CD4-positive, alpha-beta T cell treated with Interleukin-15 for 4 hours (primary cell): ENCODE results near the gene TECTB.

Experiments used
- DNase-seq: peaks from one replicate; pipeline ENCODE4 v3.0.0-alpha.2; 2020; ENCODE audit warnings: low spot score

Gene TECTB

DNA sequence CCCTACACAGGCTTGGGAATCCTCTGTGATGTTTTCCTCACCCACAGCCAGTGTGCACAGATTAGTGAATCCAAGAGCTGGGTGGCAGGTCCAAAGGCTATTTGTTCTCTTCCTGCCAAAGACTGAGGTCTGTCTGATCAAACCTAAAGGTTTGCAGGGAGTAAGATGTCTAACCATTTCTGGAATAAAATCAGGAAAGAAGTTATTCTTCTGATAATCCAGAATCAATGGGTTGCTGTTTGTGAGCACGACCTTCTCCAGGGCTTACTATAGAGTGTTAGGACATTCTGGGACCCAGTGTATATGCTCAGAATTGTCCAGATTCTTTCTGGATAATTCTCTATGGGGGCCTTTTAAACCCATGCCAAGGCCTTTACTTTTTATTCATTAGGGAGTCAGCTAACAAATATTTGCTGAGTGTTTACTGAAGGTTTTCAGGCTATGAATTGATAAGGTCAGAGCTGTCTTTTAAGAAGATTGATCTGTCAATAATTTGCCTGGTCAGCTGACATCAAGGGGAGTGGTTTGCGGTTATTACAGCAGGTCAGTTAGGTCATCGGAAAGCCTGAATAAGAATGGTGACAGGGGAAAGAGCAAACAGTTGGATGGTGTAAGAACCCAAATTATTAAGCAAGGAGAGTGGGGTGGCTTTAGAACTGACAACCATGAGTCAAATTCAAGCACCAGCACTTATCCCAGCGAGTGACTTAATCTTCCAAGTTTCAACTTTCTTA, 7.5 kb upstream of the TECTB start:
- no peak for DNase-seq

DNA sequence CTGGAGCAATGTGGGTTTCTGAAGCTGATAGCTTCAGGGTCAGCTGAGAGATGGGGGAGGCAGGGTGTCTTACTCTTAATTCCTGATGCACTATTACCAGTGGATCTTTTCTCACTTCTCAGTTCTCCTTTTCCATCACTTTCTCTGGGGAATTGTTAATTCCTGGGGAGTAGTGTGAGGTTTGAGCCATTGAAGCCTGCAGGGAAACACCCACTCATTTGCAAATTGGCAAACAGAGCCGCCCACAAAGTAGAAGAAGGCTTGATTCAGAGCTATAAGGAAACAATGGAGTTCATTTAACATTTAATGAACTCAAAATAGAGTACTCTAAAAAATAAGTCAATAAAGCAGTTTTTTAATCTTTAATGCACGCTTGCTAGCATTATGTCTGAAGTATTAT, 4.3 kb upstream of the TECTB start:
- DNase-seq: no peak

DNA sequence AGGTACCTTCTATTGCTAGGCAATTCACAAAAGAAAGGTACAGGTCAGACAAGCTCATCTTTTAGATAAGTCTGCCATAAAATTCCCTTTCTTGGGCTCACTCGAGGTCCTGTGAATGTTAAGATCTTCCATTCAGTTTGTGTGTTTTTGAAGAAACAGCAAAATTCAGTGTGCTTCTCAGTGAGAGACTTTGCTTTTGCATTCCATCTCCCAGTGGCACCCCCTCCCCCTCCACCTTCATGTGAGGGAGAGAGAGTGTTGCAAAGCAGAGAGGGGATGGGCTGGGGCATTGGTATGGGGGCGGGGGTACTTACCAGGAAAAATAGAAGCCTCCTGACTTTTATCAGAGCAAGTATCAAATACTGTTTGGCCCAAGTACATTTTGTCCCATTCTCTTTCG, 3.8 kb upstream of the TECTB start:
- DNase-seq: no peak

DNA sequence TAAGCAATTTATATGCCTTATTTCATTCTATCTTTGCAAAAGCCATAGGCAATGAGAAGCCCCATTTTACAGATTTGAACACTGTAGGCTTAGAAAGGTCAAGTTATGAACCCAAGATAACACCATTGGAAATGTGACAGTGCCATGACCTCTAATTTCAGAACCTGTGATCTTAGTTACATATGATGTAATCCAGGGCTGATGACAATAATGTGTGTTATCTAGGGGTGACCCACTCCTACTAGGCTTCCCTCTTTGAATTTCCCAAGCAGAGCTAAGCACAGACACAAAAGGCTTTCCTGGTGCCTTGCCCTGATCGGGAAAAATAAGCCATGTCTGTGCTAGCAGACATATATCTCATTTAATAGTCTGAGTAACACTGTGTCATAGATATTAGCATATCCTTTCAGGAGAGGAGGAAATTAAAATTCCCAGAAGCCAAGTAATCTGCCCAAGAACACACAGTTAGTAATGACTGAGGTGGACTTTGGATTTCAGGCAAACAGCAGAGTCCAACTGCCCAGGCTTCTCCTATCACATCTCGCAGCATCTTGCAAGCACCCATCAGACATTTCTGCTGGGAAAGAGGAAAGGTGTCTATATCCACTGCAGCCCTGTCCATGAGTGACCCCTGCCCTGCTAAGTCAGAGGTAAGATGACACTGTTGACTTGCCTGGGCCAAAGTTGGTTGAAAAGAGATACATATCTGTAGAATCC, 2.8 kb upstream of the TECTB start:
- DNase-seq: no peak

DNA sequence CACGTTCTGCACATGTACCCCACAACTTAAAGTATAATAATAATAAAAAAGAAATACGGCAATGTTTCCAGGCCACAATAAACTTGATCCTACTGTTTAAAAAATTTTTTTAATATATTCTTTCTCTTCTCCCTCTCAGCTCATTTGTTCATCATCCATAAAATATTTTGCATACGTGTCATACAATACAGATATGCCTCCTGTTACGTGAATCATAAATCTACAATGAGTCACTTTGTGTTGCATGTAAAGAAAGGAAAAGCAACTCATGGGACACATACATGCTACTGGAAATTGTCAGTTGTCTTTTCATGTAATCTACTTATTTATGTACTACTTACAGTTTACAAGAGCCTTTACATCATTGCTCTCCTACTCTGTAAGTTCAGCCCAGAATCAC, 1.1 kb upstream of the TECTB start:
- no peak for DNase-seq

DNA sequence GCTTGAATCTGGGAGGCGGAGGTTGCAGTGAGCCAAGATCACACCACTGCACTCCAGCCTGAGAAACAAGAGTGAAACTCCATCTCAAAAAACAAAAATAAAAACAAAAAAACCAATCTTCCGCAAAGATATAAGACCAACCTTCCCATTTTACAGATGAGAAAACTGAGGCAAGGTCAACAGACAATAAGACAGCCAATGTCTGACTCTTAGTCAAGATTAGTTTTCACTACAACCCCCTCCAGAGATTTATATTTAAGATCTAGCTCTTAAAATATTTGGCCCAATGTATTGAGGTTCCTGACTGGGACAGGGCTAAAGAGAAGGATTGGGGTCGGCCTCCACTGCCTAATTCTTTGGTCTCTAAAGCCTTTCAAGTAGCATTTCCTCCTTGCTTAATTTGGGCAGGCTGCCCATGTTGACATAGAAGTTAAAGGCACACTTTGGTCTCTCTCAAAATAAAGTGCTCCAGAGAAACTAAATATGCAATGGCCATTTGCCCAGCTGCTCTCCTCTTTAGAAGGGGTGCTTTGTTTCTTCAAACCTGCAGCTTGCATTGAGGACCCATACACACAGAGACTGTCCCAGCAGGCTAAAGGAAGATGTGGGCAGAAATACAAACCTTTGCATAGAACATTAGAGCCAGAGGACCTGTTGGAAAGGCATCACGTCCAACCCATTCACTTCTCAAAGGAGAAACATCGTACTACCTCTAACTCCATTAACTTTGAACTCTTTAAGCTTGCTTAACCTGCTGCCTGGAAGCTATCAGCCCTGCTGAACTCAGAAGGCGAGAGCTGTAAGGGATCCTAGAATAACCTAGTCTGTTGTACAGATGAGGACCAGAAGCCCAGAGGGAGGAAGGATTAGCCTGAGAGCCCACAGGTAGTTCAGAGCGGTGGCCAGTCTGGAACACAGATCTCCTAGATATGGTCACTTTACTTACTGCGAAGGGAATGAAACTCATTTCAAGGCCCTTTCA, 3.9 kb downstream of the TECTB start:
- no peak for DNase-seq

DNA sequence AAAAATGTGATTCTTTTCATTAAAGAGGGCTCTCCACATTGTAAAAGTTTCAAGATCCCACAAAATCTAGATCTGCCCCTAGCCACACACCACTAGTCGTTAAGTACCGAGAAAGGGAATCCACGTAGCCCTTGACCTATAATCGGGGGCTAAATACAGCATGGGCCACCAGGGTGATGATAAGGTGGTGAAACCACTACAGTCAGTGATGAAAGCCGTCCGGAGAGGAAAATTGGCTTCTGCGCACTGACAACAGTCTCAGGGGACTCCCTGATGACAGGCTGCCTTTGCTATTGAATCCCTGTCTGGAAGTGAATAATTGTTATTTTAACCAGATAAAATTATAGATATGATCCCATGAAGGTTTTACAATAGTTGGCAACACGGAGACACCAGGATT, 4.6 kb downstream of the TECTB start:
- DNase-seq: no peak

DNA sequence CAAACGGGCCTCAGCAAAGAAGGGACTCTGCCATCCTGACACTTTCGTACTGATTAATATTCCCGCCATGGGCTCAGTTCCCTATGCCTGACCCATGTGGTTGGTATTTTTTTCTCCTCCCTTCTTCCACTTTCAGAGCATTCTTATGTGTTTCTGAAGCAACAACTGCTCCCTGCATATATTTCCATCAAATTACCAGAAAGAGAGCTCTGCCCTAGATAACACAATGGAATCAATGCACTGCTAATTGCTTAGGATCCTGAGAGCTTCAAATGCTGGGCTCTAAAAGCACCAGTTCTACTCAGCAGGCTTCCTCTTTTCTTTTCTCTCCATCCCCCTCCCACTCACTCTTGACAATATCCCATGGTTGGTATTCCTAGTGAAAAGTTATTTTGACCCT, 5.3 kb downstream of the TECTB start:
- DNase-seq: no peak

DNA sequence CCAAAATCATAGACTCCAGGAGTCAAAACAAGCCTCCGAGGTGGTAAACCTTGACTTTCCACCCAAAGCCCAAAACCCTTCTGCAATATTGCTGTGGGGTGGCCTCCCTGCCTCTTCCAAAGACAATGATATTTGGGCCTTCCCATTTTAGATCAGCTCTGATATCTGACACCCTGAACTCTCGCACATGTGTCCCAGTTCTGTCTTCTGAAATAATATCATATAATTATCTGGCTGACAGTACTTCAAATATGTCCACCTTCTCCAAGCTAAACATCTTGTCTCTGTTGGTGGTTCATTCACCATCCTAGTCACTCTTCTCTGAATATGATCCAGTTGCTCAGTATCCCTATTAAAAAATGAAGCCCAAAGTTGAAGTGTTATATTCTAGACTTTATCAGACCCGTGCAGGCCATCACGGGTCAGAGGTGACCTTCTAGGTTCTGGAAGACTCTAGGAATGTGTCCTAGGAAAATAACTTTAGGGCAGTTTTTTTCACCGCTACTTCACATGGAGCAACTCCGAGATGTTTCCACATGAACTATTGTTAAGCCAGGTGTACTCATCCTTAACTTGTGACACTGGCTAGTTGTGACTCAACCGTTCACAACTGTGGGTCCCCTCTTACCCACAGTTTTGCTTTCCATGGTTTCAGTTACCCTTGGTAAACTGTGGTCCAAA, 6.3 kb downstream of the TECTB start:
- no peak for DNase-seq

DNA sequence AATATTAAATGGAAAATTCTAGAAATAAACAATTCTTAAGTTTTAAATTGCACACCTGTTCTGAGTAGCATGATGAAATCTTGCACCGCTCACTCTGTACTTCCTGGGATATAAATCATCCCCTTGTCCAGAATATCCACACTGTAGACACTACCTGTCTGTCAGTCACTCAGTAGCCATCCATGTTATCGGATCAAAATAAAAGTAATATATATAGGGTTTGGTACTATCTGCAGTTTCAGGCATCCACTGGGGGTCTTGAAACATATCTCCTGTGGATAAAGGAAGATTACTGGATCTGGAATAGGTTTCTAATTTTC, 6.8 kb downstream of the TECTB start:
- DNase-seq: no peak

DNA sequence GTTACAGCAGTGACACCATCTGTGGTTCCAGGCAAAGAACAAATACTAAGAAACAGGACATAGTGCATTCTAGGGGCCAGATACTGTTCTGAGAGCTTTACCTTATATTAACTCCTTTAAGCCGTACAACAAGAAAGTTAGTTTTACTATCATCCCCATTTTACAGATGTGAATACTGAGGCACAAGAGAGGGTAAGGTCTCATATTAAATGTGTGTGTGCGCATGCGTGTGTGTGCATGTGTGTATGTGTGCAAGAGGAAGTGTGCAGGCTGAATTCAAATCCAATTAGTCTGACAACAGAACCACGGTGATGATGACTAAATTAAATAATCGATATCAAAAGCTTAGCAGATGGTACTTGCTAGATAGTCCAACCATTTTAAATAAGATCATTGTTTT, 11.0 kb downstream of the TECTB start:
- DNase-seq: no peak

DNA sequence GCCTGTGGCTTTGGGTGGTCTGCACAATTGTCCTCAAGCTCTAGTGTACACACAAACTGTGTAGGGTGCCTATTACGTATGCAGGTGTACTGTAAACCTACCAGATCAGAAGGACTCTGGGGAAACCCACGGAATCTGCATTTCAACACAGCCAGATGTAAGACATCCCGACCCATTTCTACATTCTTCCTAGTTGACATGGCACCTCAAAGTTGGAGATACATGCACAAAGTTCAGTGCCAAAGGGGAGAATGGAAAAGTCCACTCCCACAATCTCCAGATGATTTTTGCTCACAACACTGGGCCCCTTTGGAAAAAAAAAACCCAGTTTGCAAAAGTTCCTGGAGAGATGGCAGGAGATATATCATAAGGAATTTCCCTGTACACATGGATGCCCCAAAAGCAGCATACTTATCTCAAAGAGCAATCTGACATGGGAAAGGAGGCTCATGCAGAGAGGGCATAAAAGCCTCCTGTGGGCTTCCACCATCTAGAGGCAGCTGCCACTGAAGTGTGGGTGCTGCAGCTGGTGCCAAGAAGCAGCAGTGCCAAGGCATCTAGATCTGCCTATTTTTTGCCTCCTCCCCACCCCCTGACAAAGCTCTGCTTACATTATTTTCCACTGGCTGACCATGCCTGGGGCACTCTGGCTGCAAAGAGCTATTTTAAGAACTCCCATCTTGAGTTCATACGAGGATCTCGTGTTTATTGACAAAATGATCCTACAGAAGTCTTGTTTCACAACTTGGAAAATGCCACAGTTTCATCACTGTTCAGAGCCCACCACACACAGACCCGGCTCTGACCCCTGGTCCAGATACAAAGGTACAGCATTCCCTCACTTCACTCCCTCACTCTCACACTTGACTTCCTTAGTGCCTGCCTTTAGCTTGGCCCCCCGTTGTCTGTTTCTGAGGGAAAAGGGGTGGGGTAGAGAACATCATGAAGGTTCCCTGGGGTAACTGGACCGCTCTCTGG, 12.9 kb downstream of the TECTB start:
- no peak for DNase-seq

DNA sequence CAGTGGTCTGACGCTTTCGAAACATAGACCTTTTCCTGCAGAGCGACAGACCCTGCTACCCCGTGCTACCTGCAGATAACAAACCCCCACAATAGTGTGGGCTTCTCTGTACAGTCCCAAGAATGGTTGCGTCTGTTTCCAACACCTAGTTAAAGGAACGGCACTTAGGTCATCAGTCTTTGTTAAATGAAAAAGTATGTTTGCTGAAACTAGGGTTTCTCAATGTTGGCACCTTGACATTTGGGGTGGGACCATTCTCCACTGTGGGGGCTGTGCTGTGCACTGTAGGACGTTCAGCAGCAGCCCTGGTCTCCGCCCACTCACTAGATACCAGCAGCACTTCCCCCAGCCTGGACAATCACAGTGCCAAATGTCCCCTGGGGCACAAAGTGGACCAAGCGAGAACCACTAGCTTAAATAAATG, 13.7 kb downstream of the TECTB start:
- no peak for DNase-seq

DNA sequence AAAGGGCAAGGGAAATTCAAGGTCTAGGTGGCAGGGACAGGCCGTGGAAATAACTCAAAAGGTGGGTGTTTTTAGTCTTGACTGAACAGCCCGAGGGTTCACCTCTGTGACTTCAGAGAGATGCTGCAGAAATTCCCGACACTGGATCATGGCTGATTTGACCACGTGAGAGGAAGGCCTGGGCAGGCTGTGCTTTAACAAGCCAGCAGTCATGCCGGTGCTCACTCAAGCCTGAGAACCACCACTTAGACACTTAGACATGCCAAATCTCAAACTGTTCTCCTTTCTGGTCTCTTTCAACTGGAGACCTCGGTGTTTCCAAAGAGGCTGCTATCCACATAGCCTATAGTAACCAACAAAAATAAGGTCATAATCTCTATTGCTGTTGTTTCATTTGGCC, 15.4 kb downstream of the TECTB start:
- DNase-seq: no peak

DNA sequence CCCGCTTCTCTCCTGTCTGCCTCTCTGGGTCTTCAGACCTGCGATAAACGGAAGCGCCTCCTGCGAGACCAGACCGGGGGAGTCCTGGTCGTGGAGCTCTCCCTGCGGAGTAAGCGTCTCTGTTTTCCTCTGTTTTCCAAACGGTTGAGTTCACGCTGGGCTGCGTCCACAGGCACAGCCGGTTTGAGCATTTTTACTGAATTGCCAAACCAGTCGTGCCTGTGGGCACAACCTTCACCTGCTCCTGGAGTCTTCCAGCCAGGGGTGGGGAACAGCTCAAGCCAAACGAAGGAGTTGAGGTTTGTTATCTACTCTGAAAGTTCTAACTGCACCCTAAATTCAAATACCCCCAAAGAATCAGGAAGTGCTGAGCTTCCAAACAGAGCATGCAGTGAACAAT, 16.3 kb downstream of the TECTB start:
- DNase-seq: no peak

DNA sequence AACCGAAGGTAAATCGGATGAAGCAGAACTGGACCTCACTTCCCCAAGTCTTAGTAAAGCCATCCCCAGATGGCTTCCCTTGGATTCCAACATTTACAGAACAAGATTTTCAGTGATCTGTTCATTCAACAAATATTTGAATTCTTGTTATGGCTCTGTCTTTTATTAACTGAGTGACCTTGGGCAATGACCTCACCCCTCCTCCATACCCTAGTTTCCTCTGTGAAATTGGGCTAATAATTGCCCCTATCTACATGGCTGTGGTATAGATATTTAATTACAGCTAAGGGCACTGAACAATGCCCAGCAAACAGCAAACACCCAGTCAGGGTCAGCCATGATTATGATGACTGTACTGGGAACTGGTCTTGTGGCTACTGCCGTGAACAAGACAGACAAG, 19.1 kb downstream of the TECTB start:
- DNase-seq: no peak

DNA sequence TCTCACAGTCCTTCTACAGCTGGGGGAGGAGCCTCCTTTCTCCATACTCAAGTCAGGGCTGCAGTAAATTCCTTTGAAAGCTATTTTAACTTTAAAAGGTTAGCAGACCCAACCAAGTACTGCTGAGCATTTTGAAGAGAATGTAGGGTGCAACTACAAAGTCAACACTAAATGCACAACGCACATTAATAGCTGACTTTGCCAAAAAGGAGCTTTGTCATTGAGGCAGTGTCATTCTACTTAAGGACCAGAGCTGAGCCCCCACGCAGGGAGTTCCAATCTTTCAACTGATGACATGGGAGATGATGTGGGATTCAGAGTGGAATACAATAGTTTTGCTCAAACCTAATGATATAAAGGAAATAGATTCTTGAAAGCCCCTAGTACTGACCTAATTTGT, 20.3 kb downstream of the TECTB start:
- no peak for DNase-seq

DNA sequence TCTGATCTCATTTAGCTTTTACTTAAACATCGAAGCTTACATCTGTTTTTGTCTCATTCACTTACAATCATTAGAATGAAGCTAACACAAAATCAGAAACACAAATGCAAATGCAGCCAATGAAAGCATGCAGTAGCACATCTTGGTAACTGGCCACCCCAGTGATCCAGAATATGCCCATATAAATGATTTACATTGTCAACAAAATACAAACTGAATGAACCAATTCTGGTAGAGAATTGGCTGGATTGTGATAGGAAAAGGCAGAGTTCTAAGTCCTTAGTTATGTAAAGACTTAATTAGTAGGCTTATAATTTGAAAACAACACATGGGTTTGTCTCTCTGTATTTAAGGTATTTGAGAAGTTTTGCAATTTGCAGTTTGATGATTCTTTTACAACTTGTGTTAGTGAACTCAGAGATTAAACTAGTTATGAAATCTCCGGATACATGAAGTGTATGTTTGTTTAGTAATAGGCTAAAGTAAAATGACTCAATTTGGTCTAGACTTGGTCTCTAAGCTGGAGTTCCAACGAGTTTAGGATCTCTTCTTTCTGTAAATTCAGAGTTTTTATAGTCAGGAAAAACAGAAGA, 21.2 kb downstream of the TECTB start:
- DNase-seq: no peak

DNA sequence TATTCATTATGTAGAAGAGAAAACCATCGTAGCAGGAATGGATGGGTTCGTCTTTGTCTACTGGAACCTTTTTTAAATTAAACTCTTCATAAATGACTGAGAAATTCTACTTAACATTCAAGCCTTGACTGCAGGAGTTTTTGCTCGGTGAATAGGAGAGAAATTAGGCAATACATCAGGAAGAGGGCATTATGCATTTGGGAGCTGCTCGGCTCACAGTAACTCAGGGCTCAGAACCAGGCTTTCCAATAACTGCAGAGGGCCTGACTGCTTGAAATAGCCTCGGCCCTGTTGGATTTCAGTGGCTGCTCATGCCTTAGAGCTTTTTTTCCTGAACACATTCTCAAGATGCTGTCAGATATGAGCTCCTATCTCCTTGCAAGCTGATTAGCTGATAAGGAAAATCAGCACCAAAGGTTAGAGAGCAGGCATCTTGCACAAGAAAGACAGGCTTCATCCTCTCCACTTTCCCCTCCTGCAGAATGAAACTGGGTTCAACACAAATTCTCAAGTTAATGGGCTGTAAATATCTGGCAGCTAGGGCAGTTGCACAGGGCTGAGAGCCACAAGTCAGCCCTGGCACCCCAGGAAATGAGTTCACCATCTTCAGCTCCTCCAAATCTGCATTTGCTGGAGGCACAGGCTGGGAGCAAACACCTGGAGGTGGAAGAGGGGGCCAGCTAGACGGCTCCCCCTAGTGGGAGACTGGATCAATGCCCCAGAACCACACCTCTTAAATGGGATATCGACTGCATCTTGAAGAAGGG, 24.3 kb downstream of the TECTB start:
- DNase-seq: peak; percentile 28

DNA sequence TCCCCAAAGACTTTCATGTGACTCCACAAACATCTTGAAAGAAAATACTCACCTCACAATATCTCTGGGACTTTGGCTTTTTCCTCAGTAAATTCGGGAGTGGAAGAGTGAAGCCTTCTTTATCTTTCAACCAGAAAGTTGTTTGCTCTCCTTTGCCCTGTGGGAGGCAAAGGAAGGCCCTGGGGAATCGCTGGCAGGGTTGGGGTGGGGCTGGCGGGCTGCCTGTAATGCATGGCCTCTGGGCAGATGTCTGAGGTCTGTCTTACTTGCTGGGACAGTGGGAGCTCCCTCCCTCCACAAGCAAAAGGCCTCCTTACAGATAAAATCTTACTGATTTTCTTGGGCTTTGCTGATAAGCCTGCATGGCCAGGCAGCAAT, 24.9 kb downstream of the TECTB start:
- no peak for DNase-seq
